Right ventricle myocardium inferior (tissue), 1 donor: ENCODE results near the gene GSTA4. TPM values are rescaled to one million over a fixed set of nuclear protein-coding genes. Genes with fewer than 3 reads are reported as not detected.
A peak's percentile ranks its signal among the peaks of the same experiment; 100 is the strongest.
"Not testable (repeated sequence)": the region's sequence is repeated elsewhere in the genome, so short reads cannot be mapped to it uniquely, and the experiment has no call there.

ENCODE experiments used
- ATAC-seq: fragments of 200-7000 bp; cut with Tn5 transposase; one replicate; pipeline ENCODE4 v1.9.1; 2020; ENCODE audit warnings: mild to moderate bottlenecking, moderate library complexity
- DNase-seq: peaks from one replicate; pipeline ENCODE4 v3.0.0; 2021; ENCODE audit errors: missing footprints
- intact Hi-C: fragments of 100-400 bp; cut with DNase I; formaldehyde crosslinking; loops from one replicate; pipeline ENCODE4 v1.11.0; 2022
- total RNA-seq: library from RNA; stranded (reverse); fragmentation: NEBNext Ultra II Directional; extraction: Animal tissue kit (Norgen Biotek cat#: 25700); gene quantifications from one replicate; pipeline ENCODE4 v1.2.1, GENCODE V29; 2021
- donor health status: DM: no; HTN: yes; CAD: no; lungs with severe emphysema.

Gene GSTA4
- total RNA-seq, 1 donor from 2014 or later = 10.6 TPM

DNA sequence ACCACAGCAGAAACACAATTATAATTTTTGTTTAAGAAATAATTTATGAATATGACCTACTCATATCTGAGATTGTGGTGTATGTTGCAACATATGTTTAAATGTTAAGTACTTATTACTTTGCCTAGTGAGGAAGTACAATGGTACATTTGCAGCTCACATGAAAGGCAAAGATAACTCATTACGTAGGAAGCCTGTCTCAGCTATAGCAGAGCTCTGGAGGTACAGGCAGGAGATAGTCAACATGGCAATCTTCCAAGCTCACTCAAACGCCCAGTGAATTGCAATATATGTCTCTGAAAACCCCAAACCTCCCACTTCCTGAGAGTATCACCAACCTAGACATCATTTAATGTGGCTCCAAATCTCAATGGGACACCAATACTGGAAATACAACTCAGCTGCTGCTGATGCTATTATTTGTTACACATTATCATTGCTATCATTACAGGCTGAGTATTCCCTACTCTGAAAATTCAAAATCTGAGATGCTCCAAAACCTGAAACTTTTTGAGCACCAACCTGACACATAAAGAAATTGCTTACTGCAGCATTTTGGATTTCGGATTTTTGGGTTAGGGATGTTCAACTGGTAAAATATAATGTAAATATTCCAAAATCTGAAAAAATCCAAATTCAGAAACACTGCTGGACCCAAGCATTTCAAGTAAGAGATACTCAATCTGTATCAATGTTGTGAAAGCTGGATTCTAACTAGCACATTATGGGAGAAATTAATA lies 25.1 kb upstream of the GSTA4 start:
- no peak for DNase-seq
- intact Hi-C loops = no loop called here
- ATAC-seq = no peak

DNA sequence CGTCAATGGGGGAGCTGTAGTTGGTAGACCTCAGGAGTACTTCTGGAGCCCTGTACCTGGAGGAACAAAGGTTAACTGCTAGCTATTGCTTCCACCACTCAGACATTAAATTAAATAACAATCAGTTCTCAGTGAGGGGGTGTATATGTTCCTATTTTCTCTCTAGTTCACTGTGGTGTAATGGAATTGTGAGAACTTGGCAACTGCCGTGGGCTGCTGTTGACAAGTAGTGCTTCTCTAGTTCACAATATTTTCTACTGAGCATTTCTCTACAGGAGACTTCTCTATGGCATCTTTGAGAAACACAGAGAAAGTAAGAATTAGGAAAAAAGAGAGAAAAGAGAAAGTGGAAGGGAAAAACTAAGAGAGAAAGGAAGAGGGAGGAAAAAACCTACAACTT lies 23.4 kb upstream of the GSTA4 start:
- ATAC-seq (no peak), DNase-seq (no peak)
- intact Hi-C loops = no loop called here

DNA sequence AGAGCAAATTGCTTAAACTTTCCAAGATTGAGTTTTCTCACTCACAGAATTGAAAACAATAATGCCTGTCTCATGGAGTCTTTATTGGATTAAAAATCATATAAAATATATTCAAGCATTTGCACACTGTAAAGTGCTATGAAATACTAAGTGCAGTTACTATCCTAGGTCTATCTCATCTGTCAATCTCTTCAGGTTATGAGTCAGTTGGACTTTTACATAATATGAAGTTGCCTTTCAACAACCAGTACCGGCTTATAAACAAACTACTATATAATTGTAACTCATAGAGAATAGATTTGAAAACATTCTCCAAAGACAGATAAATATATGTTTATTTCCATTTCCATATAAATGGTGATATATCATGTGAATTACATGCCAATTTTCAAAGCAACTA lies 20.4 kb upstream of the GSTA4 start:
- DNase-seq (no peak), ATAC-seq (no peak)
- intact Hi-C loops = no loop called here

DNA sequence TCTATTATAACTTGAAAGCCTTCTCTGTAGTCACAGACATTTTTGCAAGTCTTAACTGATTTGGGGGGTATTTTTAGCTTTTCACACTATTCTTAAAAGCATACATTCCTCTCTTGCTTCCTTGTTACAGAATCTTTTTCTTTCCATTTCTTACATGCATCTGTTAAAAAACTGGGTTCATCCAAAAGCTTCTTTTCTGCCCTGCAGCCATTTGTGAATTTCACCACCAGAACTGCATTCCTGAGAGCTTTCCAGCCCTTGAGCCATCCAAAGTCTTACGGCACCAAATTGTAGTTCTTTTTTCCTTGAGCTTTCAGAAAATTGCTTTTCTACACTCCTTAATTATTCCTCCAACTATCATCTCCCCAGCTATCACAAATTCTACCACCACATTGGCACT lies 19.7 kb upstream of the GSTA4 start:
- ATAC-seq = no peak
- no peak for DNase-seq
- intact Hi-C loops = no loop called here

DNA sequence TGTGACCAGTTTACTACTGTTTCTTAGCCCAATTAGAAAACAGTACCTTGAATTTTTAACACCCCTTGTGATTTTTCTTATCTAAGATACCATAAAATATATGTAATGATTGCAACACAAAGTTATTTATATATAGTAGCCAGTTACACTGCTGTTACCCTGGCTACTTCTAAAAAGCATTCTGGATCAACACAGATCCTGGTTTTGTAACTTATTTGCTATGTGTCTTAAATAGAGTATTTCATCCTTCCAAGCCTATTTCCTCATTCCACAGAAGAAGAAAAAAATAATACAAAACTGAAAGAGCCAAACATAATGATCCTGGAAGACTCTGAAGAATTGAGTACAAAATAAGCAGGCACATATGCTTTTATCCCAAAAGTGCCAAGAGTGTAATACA lies 19.0 kb upstream of the GSTA4 start:
- ATAC-seq (no peak), DNase-seq (no peak)
- intact Hi-C loops = no loop called here

DNA sequence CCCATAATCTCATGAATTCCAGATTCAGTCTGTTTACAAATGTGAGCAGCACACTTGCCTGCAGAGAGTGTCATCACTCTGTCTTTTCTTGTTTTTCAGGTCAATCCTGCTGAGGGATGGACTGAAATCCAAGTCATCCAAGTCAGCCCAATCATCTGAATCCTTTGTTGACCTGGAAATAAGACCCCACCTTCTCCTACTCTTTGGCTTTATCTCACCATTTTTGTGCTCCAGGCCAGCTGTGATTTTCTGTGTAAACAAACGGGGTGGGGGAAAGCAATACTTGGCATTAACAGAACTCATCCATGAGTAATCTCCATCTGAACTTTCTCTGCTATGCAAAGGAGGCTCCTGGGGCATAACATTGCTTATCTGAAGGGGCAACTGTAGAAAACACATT lies 16.9 kb upstream of the GSTA4 start:
- intact Hi-C loops = no loop called here
- ATAC-seq (no peak), DNase-seq (no peak)

DNA sequence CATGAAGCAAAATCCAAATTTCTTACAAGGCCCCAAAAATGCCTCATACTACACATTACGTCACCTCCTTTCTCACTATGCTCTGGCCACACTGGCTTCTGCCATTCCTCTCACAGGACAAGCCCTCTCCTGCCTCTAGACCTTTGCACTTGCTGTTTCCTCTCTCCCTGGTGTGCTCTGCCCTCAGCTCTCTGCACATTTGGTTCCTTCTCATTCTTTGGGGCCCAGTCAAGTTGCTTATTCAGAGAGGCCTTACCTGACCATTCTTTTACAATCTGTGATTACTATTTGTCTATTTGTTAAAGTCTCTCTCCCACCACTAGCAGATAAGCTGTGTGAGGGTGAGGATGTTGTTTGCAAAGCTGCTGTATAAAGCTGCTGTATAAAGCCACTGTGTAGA lies 15.4 kb upstream of the GSTA4 start:
- DNase-seq (no peak), ATAC-seq (no peak)
- intact Hi-C loops = no loop called here

DNA sequence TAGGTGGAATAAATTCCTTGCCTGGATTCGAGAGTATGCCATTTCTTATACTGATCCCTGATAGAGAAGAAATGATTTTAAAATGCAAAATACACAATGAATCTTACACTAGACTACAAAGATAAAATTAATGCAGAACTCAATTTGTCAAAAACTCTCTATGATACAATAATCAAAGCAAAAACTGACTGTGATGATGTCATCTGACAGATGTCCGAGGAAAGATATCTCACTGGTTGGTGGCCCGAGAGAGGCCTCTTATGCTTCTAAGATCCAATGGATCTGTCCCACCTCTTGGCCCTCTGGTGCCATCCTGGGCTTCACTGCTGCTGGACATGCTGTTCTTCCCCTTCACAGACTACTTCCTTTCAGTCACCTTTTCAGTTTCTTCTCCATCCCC lies 14.4 kb upstream of the GSTA4 start:
- DNase-seq = no peak
- intact Hi-C loops = no loop called here
- no peak for ATAC-seq

DNA sequence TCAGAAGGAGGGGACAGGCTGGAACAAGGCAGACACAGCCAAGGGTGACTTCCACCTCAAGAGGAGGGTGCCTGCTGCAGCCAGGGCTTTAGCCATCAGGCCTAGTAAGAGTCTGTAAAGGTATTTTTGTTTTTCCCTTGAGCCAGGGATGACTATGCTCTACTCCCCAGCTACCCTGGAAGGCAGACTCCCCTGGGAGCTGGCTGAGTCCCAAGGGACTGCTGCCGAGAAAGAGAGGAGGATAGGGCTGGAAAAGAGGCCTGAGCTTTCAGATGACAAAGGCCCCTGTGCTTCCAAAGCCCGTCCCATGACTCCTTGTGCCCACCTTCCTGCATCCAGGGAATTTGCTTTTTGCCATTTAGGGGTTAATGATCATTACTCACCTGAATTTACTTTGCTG lies 14.0 kb upstream of the GSTA4 start:
- intact Hi-C loops = no loop called here
- ATAC-seq = no peak
- DNase-seq = no peak

DNA sequence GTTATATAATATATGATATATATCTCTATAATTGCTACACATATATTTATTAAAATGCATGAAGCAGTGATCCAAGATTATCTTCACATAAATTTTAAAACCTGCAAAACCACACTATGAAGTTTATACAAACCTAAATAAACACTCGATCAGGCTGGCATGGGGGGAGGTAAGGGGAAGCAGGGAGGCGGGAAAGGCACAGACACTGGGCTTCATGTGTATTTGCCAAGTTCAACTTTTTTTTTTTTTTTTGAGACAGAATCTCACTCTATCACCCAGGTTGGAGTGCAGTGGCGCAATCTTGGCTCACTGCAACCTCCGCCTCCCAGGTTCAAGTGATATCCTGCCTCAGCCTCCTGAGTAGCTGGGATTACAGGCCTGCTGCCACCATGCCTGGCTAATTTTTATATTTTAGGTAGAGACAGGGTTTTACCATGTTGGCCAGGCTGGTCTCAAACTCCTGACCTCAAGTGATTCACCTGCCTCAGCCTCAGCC lies 13.2 kb upstream of the GSTA4 start:
- intact Hi-C loops, DNase-seq, ATAC-seq: not testable (repeated sequence)

DNA sequence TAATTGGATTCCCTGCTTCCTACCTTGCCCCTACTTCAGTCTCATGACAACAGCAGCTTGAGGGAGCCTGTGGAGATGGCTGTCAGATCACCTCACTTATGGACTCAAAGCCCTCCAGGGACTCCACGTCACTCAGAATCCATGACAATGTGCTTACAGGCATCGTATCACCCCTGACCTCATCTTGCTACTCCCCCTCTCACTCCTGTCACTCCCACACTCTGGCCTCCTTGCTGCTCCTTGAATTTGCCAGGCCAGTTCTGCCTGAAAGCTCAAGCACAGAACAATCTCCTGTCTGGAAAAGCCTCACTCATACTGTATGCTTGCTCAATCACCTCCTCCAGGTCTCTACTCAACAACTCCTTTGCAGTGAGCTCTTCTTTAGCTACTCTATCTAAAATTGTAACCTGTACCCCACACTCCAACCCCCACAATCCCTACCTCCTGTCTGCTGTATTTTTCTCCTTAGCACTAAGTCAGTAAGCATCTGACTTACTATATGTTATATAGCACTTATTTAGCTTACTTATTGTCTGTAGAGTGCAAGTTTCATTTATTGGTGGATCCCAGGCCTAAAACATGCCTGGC lies 10.7 kb upstream of the GSTA4 start:
- ATAC-seq = no peak
- intact Hi-C loops = no loop called here
- DNase-seq = no peak

DNA sequence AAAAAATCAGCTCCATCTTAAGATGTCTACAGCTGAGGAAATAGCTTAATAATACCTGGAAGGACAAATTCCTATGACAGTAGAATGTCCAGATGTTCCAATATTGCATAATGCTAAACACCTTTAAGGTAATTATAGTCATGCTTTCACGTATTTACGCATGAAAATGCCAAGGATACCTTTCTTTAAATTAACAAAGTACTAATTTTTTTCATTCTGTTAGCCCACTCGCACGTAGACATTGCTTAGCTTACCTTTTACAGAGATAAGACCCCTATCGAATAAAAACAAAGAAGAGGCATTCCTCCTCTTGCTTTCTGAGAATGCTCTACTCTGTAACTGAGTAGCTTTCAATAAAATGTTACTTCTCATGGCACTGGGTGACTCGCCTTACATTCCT lies 4.4 kb upstream of the GSTA4 start:
- ATAC-seq (no peak), DNase-seq (no peak)
- intact Hi-C loops = loop anchor here (5.0 to 10.0 kb wide), 5 partner anchors 43 to 595 kb away; no protein-coding TSS in a partner anchor

DNA sequence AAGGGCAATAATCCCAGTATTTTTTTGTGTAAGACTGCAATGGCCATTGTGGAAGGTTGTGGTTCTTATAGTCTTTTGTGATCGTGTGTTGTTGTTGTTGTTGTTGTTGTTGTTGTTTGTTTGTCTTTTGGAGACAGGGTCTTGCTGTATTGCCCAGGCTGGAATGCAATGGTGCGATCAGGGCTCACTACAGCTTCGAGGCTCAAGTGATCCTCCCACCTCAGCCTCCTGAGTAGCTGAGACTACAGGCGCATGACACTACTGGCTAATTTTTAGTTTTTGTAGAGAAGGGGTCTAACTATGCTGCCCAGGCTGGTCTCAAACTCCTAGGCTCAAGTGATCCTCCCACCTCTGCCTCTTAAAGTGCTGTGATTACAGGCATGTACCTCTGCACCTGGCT lies 3.5 kb upstream of the GSTA4 start:
- intact Hi-C loops = loop anchor here (5.0 to 10.0 kb wide), 5 partner anchors 44 to 594 kb away; no protein-coding TSS in a partner anchor
- no peak for ATAC-seq
- no peak for DNase-seq

DNA sequence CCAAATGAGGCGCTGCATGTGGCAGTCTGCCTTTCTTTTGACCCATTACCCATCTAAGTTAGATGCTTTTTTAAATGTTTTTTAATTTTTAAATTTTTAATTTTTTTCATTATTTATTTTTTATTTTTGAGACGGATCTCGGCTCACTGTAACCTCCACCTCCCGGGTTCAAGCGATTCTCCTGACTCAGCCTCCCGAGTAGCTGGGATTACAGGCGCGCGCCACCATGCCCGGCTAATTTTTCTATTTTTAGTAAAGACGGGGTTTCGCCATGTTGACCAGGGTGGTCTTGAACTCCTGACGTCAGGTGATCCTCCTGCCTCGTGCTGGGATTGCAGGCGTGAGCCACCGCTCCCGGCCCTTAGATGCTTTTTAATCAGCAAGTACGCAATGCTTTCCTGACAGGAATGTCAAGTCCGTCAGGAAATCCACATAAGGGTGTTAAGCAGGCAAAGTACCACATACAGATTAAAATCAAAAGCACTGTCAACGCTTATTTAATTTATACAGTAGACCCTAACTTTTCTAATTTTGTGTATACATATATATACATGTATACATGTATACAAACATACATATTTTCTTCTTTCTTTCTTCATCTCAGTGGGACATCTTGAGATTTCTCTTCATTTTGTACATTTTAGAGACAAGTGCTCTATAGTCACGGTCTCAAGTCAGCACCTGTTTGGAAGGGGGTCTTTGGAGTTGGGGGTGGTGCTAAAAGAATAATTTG lies 995 bp upstream of the GSTA4 start:
- no peak for ATAC-seq
- intact Hi-C loops = loop anchor here (5.0 to 10.0 kb wide), 5 partner anchors 46 to 591 kb away; no protein-coding TSS in a partner anchor
- no peak for DNase-seq

DNA sequence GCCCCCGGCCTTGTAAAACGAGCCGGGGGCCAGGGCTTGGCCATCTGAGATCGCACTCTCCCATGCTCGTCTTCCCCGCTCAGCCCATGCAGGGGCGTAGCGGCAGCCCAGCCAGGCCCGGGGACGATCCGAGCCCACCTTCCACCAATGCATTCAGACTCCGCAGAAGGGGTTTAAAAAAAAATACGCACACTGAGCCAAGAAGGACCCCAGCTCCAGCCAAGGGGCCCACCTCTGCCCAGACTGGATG lies 320 bp downstream of the GSTA4 start:
- ATAC-seq (peak; percentile 17), DNase-seq (peak; percentile 75)
- intact Hi-C loops = loop anchor here (5.0 to 10.0 kb wide), 5 partner anchors 48 to 590 kb away; no protein-coding TSS in a partner anchor

DNA sequence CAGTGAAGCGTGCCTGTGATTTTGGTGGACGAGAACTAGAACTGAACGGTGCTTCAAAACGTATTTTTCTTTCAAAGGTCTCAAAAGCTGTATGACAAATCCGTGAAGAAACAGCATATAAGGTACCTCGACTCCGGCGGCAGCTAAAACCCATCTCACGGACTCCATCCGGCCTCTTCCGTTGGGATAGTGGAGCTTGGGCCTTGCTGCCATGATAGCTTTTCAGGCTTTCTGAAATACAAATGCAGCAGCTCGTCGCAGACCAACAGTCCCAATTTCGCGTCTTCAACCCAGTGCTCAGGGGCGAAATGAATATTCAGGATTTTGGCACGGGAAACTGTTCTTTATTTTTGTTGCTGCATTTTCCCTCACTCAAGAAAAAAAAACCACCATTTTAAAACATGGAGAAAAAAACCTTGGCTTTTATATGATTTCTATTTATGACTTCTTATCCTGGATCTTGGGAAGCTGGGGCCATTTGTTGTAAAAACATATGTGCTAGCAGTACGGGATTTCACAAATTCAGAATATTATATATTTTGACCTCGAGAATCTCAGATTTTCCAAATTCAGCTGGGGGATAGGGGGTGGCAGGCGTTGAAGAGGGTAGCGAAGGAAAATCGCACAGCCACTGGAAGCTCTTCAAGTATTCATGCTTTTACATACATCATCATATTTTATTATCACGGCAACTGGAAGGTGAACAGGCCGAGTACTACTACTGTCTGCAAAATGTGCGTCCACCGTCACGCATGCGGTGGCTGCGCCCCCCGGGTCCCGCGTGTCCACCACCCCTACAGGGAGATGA lies 849 bp downstream of the GSTA4 start:
- no peak for ATAC-seq
- no peak for DNase-seq
- intact Hi-C loops = loop anchor here (10.0 kb wide), 4 partner anchors 329 to 589 kb away; no protein-coding TSS in a partner anchor

DNA sequence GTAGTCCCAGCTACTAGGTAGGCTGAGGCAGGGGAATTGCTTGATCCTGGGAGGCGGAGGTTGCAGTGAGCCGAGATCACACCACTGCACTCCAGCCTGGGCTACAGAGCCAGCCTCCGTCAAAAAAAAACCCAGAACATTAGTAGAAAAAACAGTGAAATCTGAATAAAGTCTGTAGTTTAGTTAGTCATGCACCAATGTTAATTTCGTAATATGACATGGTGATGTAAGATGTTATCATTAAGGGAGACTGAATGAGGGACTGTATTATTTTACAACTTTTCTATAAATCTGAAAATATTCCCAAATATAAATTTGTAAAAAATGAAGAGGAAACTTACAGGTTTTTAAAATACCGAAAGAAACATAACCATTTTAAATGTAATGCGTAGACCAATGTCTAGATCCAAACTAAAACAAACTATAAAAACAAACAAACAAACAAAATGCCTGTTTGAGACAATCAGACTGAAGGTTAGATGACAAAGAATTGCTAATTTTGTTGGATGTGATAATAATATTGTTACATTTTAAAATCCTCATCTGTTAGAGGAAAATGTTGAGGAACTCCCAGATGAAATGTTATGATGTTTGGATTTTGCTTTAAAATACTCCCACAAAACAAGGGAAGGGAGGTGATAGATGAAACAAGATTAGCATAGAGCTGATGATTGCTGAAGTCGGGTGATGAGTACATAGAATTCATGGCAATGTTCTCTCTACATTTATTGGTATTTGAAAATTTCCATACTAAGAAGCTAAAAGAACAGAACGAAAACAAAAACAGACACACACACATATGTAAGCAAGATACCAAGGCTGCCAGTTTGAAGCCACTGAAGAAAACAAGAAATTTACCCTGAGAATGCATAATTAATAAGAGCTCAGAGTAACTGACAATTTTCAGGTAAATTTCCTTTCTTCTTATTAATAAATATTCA lies 1.8 kb downstream of the GSTA4 start:
- no peak for DNase-seq
- intact Hi-C loops = loop anchor here (10.0 kb wide), 4 partner anchors 328 to 588 kb away; no protein-coding TSS in a partner anchor
- no peak for ATAC-seq

DNA sequence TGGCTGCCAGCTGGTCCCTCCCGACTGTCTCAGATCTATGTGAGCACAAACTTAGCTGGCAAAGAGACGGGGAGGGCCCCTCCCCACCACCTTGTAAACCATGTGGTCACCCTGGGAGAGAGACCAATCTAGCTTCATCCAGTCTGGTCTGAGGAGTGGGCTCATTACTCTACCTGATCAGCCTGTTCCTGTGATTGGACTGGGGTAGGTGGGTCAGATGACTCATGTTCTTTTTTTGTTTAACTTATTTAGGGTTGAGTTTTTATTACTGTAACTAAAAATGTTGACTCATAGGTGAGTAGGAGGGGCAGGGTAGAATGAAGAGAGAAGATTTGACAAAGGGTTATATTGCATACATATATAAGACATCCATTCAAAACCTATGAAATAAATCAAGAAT lies 4.7 kb downstream of the GSTA4 start:
- intact Hi-C loops = loop anchor here (10.0 kb wide), 4 partner anchors 326 to 586 kb away; no protein-coding TSS in a partner anchor
- DNase-seq = no peak

More for the DNA sequence above, 4.7 kb downstream of the GSTA4 start:
- no peak for ATAC-seq
